Activated CD4-positive, CD25-positive, alpha-beta regulatory T cell treated with anti-CD3 and anti-CD28 coated beads, Interleukin-2, amount 50 U/mL, for 24 hours (primary cell): Measurements from ENCODE around the gene KCNAB1.

Experiments
- ATAC-seq, 2 donors: fragments of 150-1000 bp; cut with Tn5 transposase; one replicate each; pipeline ENCODE4 v1.10.0; 2021; ENCODE audit warnings: mild to moderate bottlenecking in 1 of 2, moderate library complexity in 1 of 2

KCNAB1 gene

DNA sequence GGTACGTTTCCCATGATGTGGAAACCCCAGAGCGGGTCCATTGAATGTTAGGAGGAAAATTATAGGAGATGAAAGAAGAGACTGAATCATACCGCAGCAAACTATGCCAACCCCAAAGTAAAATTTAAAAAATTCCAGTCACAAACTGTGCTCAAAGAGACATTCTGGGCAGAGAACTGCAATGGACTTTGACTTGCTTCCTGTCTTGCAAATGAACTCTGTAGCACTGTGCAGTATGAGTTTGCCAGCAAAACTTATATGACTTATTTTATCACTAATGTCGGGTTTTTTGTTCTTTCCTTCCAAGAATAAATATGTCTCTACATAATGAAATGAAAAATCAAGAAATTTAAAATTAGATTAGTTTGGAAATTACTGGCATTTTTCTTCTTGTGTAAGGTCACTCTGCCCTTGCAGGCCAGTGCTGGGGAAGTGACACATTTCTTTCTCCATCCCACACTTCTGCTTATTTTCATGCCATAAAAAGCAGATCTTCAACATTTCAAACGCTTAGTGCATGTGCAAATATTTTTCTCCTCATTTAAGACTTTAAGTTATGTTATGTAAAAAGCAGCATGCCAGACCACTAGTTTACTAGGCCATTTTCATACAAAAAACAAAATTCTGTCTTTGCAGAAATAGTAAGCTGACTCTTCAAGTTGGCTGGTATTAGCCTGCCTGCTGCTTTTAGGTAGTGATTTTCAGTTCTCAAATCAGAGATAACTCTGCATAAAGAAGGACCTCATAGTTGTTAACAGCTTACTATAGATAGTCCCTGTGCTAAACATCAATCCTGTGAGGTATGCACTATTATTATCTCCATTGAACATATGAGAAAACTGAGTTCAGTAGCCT is 466.8 kb downstream of the KCNAB1 start:
- no peak for ATAC-seq

DNA sequence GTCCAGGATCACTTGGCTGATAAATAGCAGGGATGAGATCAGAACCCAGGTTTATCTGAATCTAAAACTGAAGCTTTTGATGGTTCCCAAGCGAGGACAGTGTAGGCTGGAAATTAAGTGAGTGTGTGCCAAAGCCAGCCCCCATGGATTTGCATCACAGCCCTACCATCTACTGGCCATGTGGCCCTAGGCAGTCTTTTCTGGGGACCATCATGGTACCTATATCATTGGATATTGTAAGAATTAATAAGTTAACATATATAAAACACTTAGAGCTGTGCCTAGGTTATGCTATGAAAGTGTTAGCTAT is 467.3 kb downstream of the KCNAB1 start:
- no peak for ATAC-seq
